Endothelial cell of umbilical vein (primary cell): ENCODE measurements around the gene RNU2-63P. TPM values are rescaled to one million over a fixed set of nuclear protein-coding genes. Genes with fewer than 3 reads are reported as not detected.
A peak's percentile ranks its signal among the peaks of the same experiment; 100 is the strongest.
"Not testable (repeated sequence)": the region's sequence is repeated elsewhere in the genome, so short reads cannot be mapped to it uniquely, and the experiment has no call there.

Source experiments
- BruUV-seq: library from RNA; stranded (reverse); fragments of 400-500 nt; replicated peaks from 2 replicates; lab custom pipeline; 2021; lab: Mats Ljungman, UMichigan
- CTCF ChIA-PET: fragments of 300-600, 350-600 bp; sonication (Branson Sonifier 250); formaldehyde crosslinking; loops from one replicate; lab custom pipeline; 2021; ENCODE audit warnings: antibody characterized with exemption, inconsistent platforms; lab: Charles Lee
- POLR2A ChIA-PET: fragments of 300-600, 350-600 bp; sonication (Branson Sonifier 250); formaldehyde crosslinking; loops from one replicate; lab custom pipeline; 2021; ENCODE audit warnings: antibody characterized with exemption, inconsistent platforms; lab: Charles Lee
- DNase-seq: peaks from one replicate; pipeline ENCODE4 v3.0.0-alpha.2; 2011; ENCODE audit warnings: low read depth, low spot score
- FAIRE-seq: peaks from 2 replicates; lab custom pipeline; 2011; peaks lifted over from hg19 to GRCh38; lab: Jason Lieb, UNC
- H2AFZ ChIP-seq: 2 replicates; pipeline ENCODE4 v1.6.0; 2012; ENCODE audit warnings: low read depth, low read length, control low read depth, inconsistent platforms
- H3K27ac ChIP-seq: 2 replicates; pipeline ENCODE4 v1.5.1; 2011; ENCODE audit warnings: low read depth, mild to moderate bottlenecking, control low read depth, low read length, moderate library complexity; ENCODE audit not compliant: insufficient read depth
- H3K27me3 ChIP-seq, 2 experiments: 2 replicates each; pipeline versions ENCODE4 v1.6.0 to v1.6.1; 2011; ENCODE audit warnings: low read length in 2 of 2, mixed read lengths in 1 of 2; ENCODE audit not compliant: control insufficient read depth in 2 of 2, insufficient read depth in 2 of 2
- H3K36me3 ChIP-seq, 2 experiments: 2 replicates in 1 of 2; 3 replicates in 1 of 2; pipeline ENCODE4 v1.5.1; 2011; ENCODE audit warnings: low read length in 2 of 2, mild to moderate bottlenecking in 1 of 2, moderate library complexity in 1 of 2; ENCODE audit not compliant: control insufficient read depth in 2 of 2, insufficient read depth in 2 of 2; ENCODE audit errors: extremely low read depth in 1 of 2
- H3K4me1 ChIP-seq: 3 replicates; pipeline ENCODE4 v1.5.1; 2011; ENCODE audit warnings: mild to moderate bottlenecking, low read length; ENCODE audit not compliant: control insufficient read depth, insufficient read depth; ENCODE audit errors: extremely low read depth
- H3K4me2 ChIP-seq: 2 replicates; pipeline ENCODE4 v1.6.1; 2011; ENCODE audit warnings: low read length, control low read depth, mixed read lengths; ENCODE audit not compliant: insufficient read depth
- H3K4me3 ChIP-seq, 3 experiments: fragments of 200-600 bp in 1 of 3; sonication (generic), shearing (Covaris generic) in 1 of 3; replicated peaks in 1 of 3; 2 replicates each; pipeline ENCODE4 v1.5.1; 2011 to 2016; ENCODE audit warnings: control low read depth in 3 of 3, low read length in 3 of 3, mild to moderate bottlenecking in 2 of 3, inconsistent platforms in 1 of 3, low read depth in 1 of 3, moderate library complexity in 1 of 3; ENCODE audit not compliant: insufficient read depth in 1 of 3
- H3K79me2 ChIP-seq: 2 replicates; pipeline ENCODE4 v1.6.0; 2012; ENCODE audit warnings: low read length, inconsistent platforms; ENCODE audit not compliant: control insufficient read depth, insufficient read depth
- H3K9ac ChIP-seq: replicated peaks from 2 replicates; pipeline ENCODE3; 2011; ENCODE audit warnings: low read length, control low read depth; ENCODE audit not compliant: insufficient read depth; ENCODE audit errors: extremely low read depth
- H3K9me1 ChIP-seq: replicated peaks from 3 replicates; pipeline ENCODE4 v1.6.0; 2011; ENCODE audit warnings: mild to moderate bottlenecking, low read length; ENCODE audit not compliant: control insufficient read depth, insufficient read depth; ENCODE audit errors: extremely low read depth
- H3K9me3 ChIP-seq: replicated peaks from 2 replicates; pipeline ENCODE4 v1.5.1; 2012; ENCODE audit warnings: low read length, inconsistent platforms; ENCODE audit not compliant: control insufficient read depth, insufficient read depth
- H4K20me1 ChIP-seq: replicated peaks from 2 replicates; pipeline ENCODE3; 2011; ENCODE audit warnings: mild to moderate bottlenecking, low read length; ENCODE audit not compliant: control insufficient read depth, insufficient read depth; ENCODE audit errors: extremely low read depth
- dilution Hi-C: fragments of 300-500 bp; cut with MboI; formaldehyde crosslinking; loops from one replicate; pipeline ENCODE4 v1.15.0; 2019; ENCODE audit warnings: low sequenced_read_pairs; ENCODE audit not compliant: extremely low pct_ligation_motif_present
- intact Hi-C: fragments of 100-400 bp; cut with micrococcal nuclease; formaldehyde crosslinking; loops from one replicate; pipeline ENCODE4 v1.10.0; 2022
- polyA plus RNA-seq, 4 experiments: library from polyadenylated mRNA; depleted of rRNA in 3 of 4; stranded (reverse) in 3 of 4; unstranded in 1 of 4; fragments of >200 nt; gene quantifications; 2 replicates each; pipeline versions ENCODE4 v1.2.1 to v1.2.3, GENCODE V29; 2011 to 2012; ENCODE audit warnings: missing spikeins in 1 of 4
- small RNA-seq: library from RNA; depleted of rRNA; stranded (forward); fragments of <200 nt; gene quantifications from one replicate; pipeline ENCODE3, GENCODE V24; 2012; ENCODE audit warnings: low replicate concordance, low read depth; ENCODE audit not compliant: insufficient read depth, insufficient read length
- total RNA-seq: library from RNA; stranded (reverse); gene quantifications from 2 replicates; pipeline ENCODE4 v1.2.3, GENCODE V29; 2021

RNU2-63P gene
- total and polyA plus RNA-seq, 2 donors (not counting 3 experiments of a cell fraction or from before 2014, with no cell fraction given), result not detected

DNA sequence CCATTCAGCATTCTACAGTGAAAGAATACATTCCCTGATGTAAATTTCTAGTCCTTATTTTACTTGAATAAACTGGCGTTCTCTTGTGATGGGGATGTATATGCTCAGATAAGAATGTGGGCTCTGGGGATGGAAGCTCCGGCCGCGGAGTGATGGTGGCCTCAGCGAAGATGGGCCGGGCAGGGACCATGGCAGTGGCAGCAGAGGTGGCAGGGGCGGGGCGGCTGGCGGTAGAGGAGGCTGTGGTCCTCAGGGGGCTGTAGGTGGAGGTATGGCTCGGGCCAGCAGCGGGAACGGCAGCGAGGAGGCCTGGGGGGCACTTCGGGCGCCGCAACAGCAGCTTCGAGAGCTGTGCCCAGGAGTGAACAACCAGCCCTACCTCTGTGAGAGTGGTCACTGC lies 44.0 kb downstream of the RNU2-63P start:
- H3K4me3 ChIP-seq, H3K9me3 ChIP-seq, H3K4me1 ChIP-seq, H2AFZ ChIP-seq, BruUV-seq, H3K27me3 ChIP-seq, H3K36me3 ChIP-seq, H3K4me2 ChIP-seq, DNase-seq, H3K79me2 ChIP-seq, FAIRE-seq, H3K27ac ChIP-seq, dilution Hi-C loops, H3K9ac ChIP-seq, intact Hi-C loops, CTCF ChIA-PET, POLR2A ChIA-PET, H3K9me1 ChIP-seq, H4K20me1 ChIP-seq: not testable (repeated sequence)

Small RNA genes lying within 50 kb of the gene (small RNA-seq; reads per million reads assigned to genes)
- gene RNU2-63P, result 56.7 reads per million, percentile 93 among the genes with 10 or more reads in this experiment

Other genes with a start within 250 kb of the RNU2-63P start
- 1.6 TPM in 1 of 2 replicates, not detected in the other for gene RGPD2, start 190.8 kb downstream of the RNU2-63P start, total RNA-seq
- 0.03 and 0.07 TPM in 2 replicates for gene RGPD2, start 190.8 kb downstream of the RNU2-63P start, polyA plus RNA-seq
- 13.7 and 15.0 TPM in 2 replicates for gene KRCC1, start 39.2 kb upstream of the RNU2-63P start, total RNA-seq
- 6.5 and 7.4 TPM in 2 replicates for gene KRCC1, start 39.2 kb upstream of the RNU2-63P start, polyA plus RNA-seq
- gene SMYD1, start 51.3 kb upstream of the RNU2-63P start, total RNA-seq, result not detected in 2 replicates
- not detected in 2 replicates for gene SMYD1, start 51.3 kb upstream of the RNU2-63P start, polyA plus RNA-seq
- not detected in 2 replicates for gene FABP1, start 111.5 kb upstream of the RNU2-63P start, total RNA-seq
- not detected in 2 replicates for gene FABP1, start 111.5 kb upstream of the RNU2-63P start, polyA plus RNA-seq
- 0.44 TPM in 1 of 2 replicates, not detected in the other for gene THNSL2, start 153.8 kb upstream of the RNU2-63P start, total RNA-seq
- gene THNSL2, start 153.8 kb upstream of the RNU2-63P start, polyA plus RNA-seq, result not detected in 2 replicates